Caco-2 (cell line): ENCODE data around the gene TUBB3. TPM values are rescaled to one million over a fixed set of nuclear protein-coding genes. Genes with fewer than 3 reads are reported as not detected.
"Not testable (repeated sequence)": the region's sequence is repeated elsewhere in the genome, so short reads cannot be mapped to it uniquely, and the experiment has no call there.

ENCODE experiments used
- BruUV-seq: library from RNA; stranded (reverse); fragments of 400-500 nt; replicated peaks from 2 replicates; lab custom pipeline; 2021; lab: Mats Ljungman, UMichigan
- CTCF ChIA-PET: fragments of 300-600 bp; sonication (Branson Sonifier 250); formaldehyde crosslinking; loops from one replicate; lab custom pipeline; 2022; ENCODE audit warnings: antibody characterized with exemption; lab: Charles Lee
- POLR2A ChIA-PET: fragments of 300-600 bp; sonication (Branson Sonifier 250); formaldehyde crosslinking; loops from one replicate; lab custom pipeline; 2022; ENCODE audit warnings: antibody characterized with exemption; lab: Charles Lee
- DNase-seq, 2 experiments: peaks; one replicate each; pipeline versions ENCODE4 v3.0.0 to v3.0.0-alpha.2; 2020 to 2022
- H3K27me3 ChIP-seq: replicated peaks from 2 replicates; pipeline ENCODE4 v1.6.0; 2011; ENCODE audit warnings: low read length; ENCODE audit not compliant: control insufficient read depth, insufficient read depth
- H3K36me3 ChIP-seq: 2 replicates; pipeline ENCODE4 v1.5.1; 2011; ENCODE audit warnings: low read length; ENCODE audit not compliant: control insufficient read depth, insufficient read depth
- H3K4me1 ChIP-seq: fragments of 250-450 bp; sonication (Bioruptor Pico); 2 replicates; pipeline ENCODE4 v1.5.1; 2020; ENCODE audit warnings: mild to moderate bottlenecking
- H3K4me3 ChIP-seq: 2 replicates; pipeline ENCODE4 v1.5.1; 2011; ENCODE audit warnings: low read depth, mild to moderate bottlenecking, control low read depth, low read length
- H3K9me3 ChIP-seq: fragments of 250-450 bp; sonication (Bioruptor Pico); 2 replicates; pipeline ENCODE4 v1.5.1; 2020; ENCODE audit warnings: mild to moderate bottlenecking, moderate library complexity
- H3K27ac Mint-ChIP-seq: one replicate; pipeline ENCODE4 v1.8.0; 2022; ENCODE audit warnings: mixed read lengths; ENCODE audit not compliant: unreplicated experiment
- H3K27me3 Mint-ChIP-seq: one replicate; pipeline ENCODE4 v1.8.0; 2022; ENCODE audit warnings: mixed read lengths; ENCODE audit not compliant: insufficient read depth, unreplicated experiment
- H3K36me3 Mint-ChIP-seq: one replicate; pipeline ENCODE4 v1.8.0; 2022; ENCODE audit warnings: mild to moderate bottlenecking, mixed read lengths; ENCODE audit not compliant: insufficient read depth, unreplicated experiment
- H3K4me1 Mint-ChIP-seq: one replicate; pipeline ENCODE4 v1.8.0; 2022; ENCODE audit warnings: low read depth, mixed read lengths; ENCODE audit not compliant: unreplicated experiment
- H3K4me3 Mint-ChIP-seq: one replicate; pipeline ENCODE4 v1.8.0; 2022; ENCODE audit warnings: mild to moderate bottlenecking, moderate library complexity, mixed read lengths; ENCODE audit not compliant: unreplicated experiment
- H3K9me3 Mint-ChIP-seq: one replicate; pipeline ENCODE4 v1.8.0; 2022; ENCODE audit warnings: mixed read lengths; ENCODE audit not compliant: unreplicated experiment
- CTCF ChIP-seq, 2 experiments: fragments of 200-600 bp in 1 of 2; IDR thresholded peaks; 1 replicate in 1 of 2; 2 replicates in 1 of 2; pipeline versions ENCODE4 v1.5.1 to v1.8.0; 2011 to 2022; ENCODE audit warnings: antibody characterized with exemption in 1 of 2, control low read depth in 1 of 2, inconsistent platforms in 1 of 2, low read depth in 1 of 2, low read length in 1 of 2, mild to moderate bottlenecking in 1 of 2, moderate library complexity in 1 of 2; ENCODE audit not compliant: insufficient read depth in 1 of 2, severe bottlenecking in 1 of 2, unreplicated experiment in 1 of 2
- intact Hi-C: fragments of 100-400 bp; cut with micrococcal nuclease; formaldehyde crosslinking; loops from one replicate; pipeline ENCODE4 v1.10.0; 2022; ENCODE audit not compliant: unreplicated experiment
- total RNA-seq: library from RNA; stranded (reverse); gene quantifications from 2 replicates; pipeline ENCODE4 v1.2.3, GENCODE V29; 2022

The TUBB3 gene
- total RNA-seq, 1 experiment from 2014 or later = 31.3 TPM

- Mint-ChIP-seq H3K27ac (no peak overlapping the region), H3K27me3 (no peaks in the 10 kb centered on the region), H3K4me1 (no peaks in the 10 kb centered on the region), H3K9me3 (no peaks in the 10 kb centered on the region), H3K4me3 (no peak overlapping the region), H3K36me3 (peaks cover 12% of the 10 kb centered on the region)
- no peaks in the 10 kb centered on the region for H3K9me3 ChIP-seq
- TF ChIP-seq CTCF (IDR thresholded peaks at IDR 0.05; ENCODE audit: insufficient read depth in 1 of 2, low read depth in 1 of 2, low read length in 1 of 2, severe bottlenecking in 1 of 2, unreplicated experiment in 1 of 2) = no peak
- intact Hi-C loops = no loop called here
- ChIA-PET POLR2A (no interaction called here), CTCF (no interaction called here)
- peaks cover 3% of the 10 kb centered on the region; the same call in 1 of the 2 replicates for H3K36me3 ChIP-seq
- H3K4me3 ChIP-seq = no peak overlapping the region
- H3K4me1 ChIP-seq = no peaks in the 10 kb centered on the region
- no peak for DNase-seq
- no TSS peak for BruUV-seq
- H3K27me3 ChIP-seq = no peaks in the 10 kb centered on the region
These were observed 41.1 kb downstream of the TUBB3 start for GRCh38 chr16:89964201-89964600.

- ChIA-PET CTCF (no interaction called here), POLR2A (interaction anchor here (0.5 kb wide), 1 partner anchor 43 kb away, joined by 9 read pairs; no protein-coding TSS in a partner anchor)
- no peak for TF ChIP-seq CTCF (IDR thresholded peaks at IDR 0.05; ENCODE audit: insufficient read depth in 1 of 2, low read depth in 1 of 2, low read length in 1 of 2, severe bottlenecking in 1 of 2, unreplicated experiment in 1 of 2)
- Mint-ChIP-seq H3K36me3 (peaks cover 21% of the 10 kb centered on the region), H3K4me1 (peaks cover 7% of the 10 kb centered on the region), H3K9me3 (no peaks in the 10 kb centered on the region), H3K27ac (no peak overlapping the region), H3K27me3 (no peaks in the 10 kb centered on the region), H3K4me3 (no peak overlapping the region)
- intact Hi-C loops = no loop called here
- Histone ChIP-seq H3K9me3 (no peaks in the 10 kb centered on the region), H3K27me3 (no peaks in the 10 kb centered on the region), H3K36me3 (peaks cover 8% of the 10 kb centered on the region), H3K4me3 (no peak overlapping the region), H3K4me1 (no peaks in the 10 kb centered on the region; the same call in 1 of the 2 replicates)
- no peak for DNase-seq
- no TSS peak for BruUV-seq
These were observed 42.5 kb downstream of the TUBB3 start for GRCh38 chr16:89965447-89966225.

- H3K4me3 Mint-ChIP-seq = no peak overlapping the region
- no peaks in the 10 kb centered on the region for H3K27me3 ChIP-seq
- H3K27me3 Mint-ChIP-seq = no peaks in the 10 kb centered on the region
- TF ChIP-seq CTCF (IDR thresholded peaks at IDR 0.05; ENCODE audit: insufficient read depth in 1 of 2, low read depth in 1 of 2, low read length in 1 of 2, severe bottlenecking in 1 of 2, unreplicated experiment in 1 of 2) = no peak
- POLR2A ChIA-PET = no interaction called here
- peaks cover 32% of the 10 kb centered on the region for H3K36me3 Mint-ChIP-seq
- H3K9me3 Mint-ChIP-seq = no peaks in the 10 kb centered on the region
- CTCF ChIA-PET = no interaction called here
- DNase-seq = no peak
- no TSS peak for BruUV-seq
- no peak overlapping the region for H3K27ac Mint-ChIP-seq
- peaks cover 6% of the 10 kb centered on the region for H3K4me1 ChIP-seq
- peaks cover 6% of the 10 kb centered on the region for H3K36me3 ChIP-seq
- no peak overlapping the region for H3K4me3 ChIP-seq
- intact Hi-C loops = no loop called here
- H3K4me1 Mint-ChIP-seq = peaks cover 15% of the 10 kb centered on the region
- H3K9me3 ChIP-seq = no peaks in the 10 kb centered on the region
These were observed 43.6 kb downstream of the TUBB3 start for GRCh38 chr16:89966756-89967155.

GRCh38 chr16:89967436-89967835, 44.3 kb downstream of the TUBB3 start:
- H3K27me3 ChIP-seq, H3K9me3 Mint-ChIP-seq, DNase-seq, intact Hi-C loops, H3K36me3 ChIP-seq, H3K9me3 ChIP-seq, H3K4me3 Mint-ChIP-seq, POLR2A ChIA-PET, H3K4me1 ChIP-seq, CTCF ChIA-PET, H3K27ac Mint-ChIP-seq, H3K27me3 Mint-ChIP-seq, H3K4me3 ChIP-seq: not testable (repeated sequence)
- peaks cover 15% of the 10 kb centered on the region for H3K4me1 Mint-ChIP-seq
- BruUV-seq = TSS peak; percentile 12
- H3K36me3 Mint-ChIP-seq = peaks cover 39% of the 10 kb centered on the region

- H3K4me1 ChIP-seq, H3K27me3 Mint-ChIP-seq, H3K4me3 Mint-ChIP-seq, H3K4me3 ChIP-seq, DNase-seq, H3K27me3 ChIP-seq, intact Hi-C loops, BruUV-seq, H3K9me3 ChIP-seq, H3K27ac Mint-ChIP-seq, H3K9me3 Mint-ChIP-seq, CTCF ChIA-PET, H3K36me3 ChIP-seq, POLR2A ChIA-PET: not testable (repeated sequence)
- peaks cover 15% of the 10 kb centered on the region for H3K4me1 Mint-ChIP-seq
- peaks cover 45% of the 10 kb centered on the region for H3K36me3 Mint-ChIP-seq
These were observed 44.9 kb downstream of the TUBB3 start for GRCh38 chr16:89968074-89968473.
